ENCODE measurements around the gene CTNND1. TPM values are rescaled to one million over a fixed set of nuclear protein-coding genes. Genes with fewer than 3 reads are reported as not detected.

Gene CTNND1
- total and polyA plus RNA-seq, 10 of the 15 experiments (the other 5 are each of a cell fraction or from before 2014, with no cell fraction given) = 4.7 to 70.0 (median 30.0) TPM

- WGBS (ENCODE audit: insufficient coverage, insufficient replicate concordance, low lambda C conversion rate, missing lambda C conversion rate) = 50% methylated on average over 8 of the region's 8 CpGs
- H3K9ac ChIP-seq (ENCODE audit: control insufficient read depth, insufficient read depth, low read length) = no peak overlapping the region
- H4K20me1 ChIP-seq (ENCODE audit: control insufficient read depth, insufficient read depth) = no peaks in the 10 kb centered on the region
- H3K4me3 ChIP-seq = no peak overlapping the region; the same call in 1 of the 2 replicates
- peaks cover 50% of the 10 kb centered on the region for H3K79me2 ChIP-seq (ENCODE audit: control insufficient read depth, insufficient read depth, low read length)
- FAIRE-seq (no peak), DNase-seq (ENCODE audit: low read depth, low spot score) (no peak), ATAC-seq (no peak)
- H3K4me2 ChIP-seq (ENCODE audit: control insufficient read depth, insufficient read depth) = peak overlapping the region; percentile 58
- RAD21 ChIA-PET (ENCODE audit: unreplicated experiment) = interaction anchor here (3.4 kb wide), 1 partner anchor 30 kb away, joined by 26 read pairs; the partner anchor contains the start of gene CTNND1
- intact Hi-C loops (cut with micrococcal nuclease; ENCODE audit: unreplicated experiment) (loop anchor here (2.0 kb wide), 2 partner anchors 31 to 127 kb away; no protein-coding TSS in a partner anchor), in situ Hi-C loops (cut with MboI) (no loop called here)
- POLR2A ChIA-PET = interaction anchor here (0.8 to 2.9 kb wide), 3 partner anchors 32 to 52 kb away, joined by 3 to 12 read pairs (median 6); partner anchors contain the start of genes CTNND1 and SELENOH
- no TSS peak for BruUV-seq (replicated peaks)
- CTCF ChIA-PET = interaction anchor here (0.7 to 1.9 kb wide), 8 partner anchors 8 to 300 kb away, joined by 3 to 8 read pairs (median 3); partner anchors contain the start of gene CTNND1
- no peaks in the 10 kb centered on the region for H3K9me3 ChIP-seq (replicated peaks; ENCODE audit: control insufficient read depth, insufficient read depth, low read length)
- H3K27me3 ChIP-seq (replicated peaks in 1 of 2; ENCODE audit: control insufficient read depth in 2 of 2, insufficient read depth in 2 of 2, low read length in 1 of 2) = no peaks in the 10 kb centered on the region
- peak overlapping the region; percentile 52 for H3K27ac ChIP-seq (ENCODE audit: control insufficient read depth, insufficient read depth)
- SMC1A ChIA-PET (ENCODE audit: uncharacterized antibody, unreplicated experiment) = interaction anchor here (0.7 to 13.0 kb wide), 4 partner anchors 9 to 42 kb away, joined by 3 to 197 read pairs (median 6); partner anchors contain the start of genes BTBD18 and CTNND1
- TF ChIP-seq ATF7 (IDR thresholded peaks at IDR 0.05; ENCODE audit: low read depth) = no peak
- no peak for TF ChIP-seq PAX8 (IDR thresholded peaks at IDR 0.05)
- no peak for TF ChIP-seq MEF2A (IDR thresholded peaks at IDR 0.05; ENCODE audit: insufficient read depth, low read depth, low read length)
- TF ChIP-seq CHD4 (IDR thresholded peaks at IDR 0.05) = no peak
- no peak for TF ChIP-seq ZZZ3 (IDR thresholded peaks at IDR 0.05; ENCODE audit: control insufficient read depth, insufficient read length, low read depth)
- no peak for TF ChIP-seq FOS (IDR thresholded peaks at IDR 0.05; ENCODE audit: borderline replicate concordance, extremely low read depth, insufficient read length)
- TF ChIP-seq HDAC6 (IDR thresholded peaks at IDR 0.05; ENCODE audit: unreplicated experiment) = no peak
- TF ChIP-seq ESRRA (IDR thresholded peaks at IDR 0.05; ENCODE audit: low read length) = no peak
- TF ChIP-seq ZBTB40 (IDR thresholded peaks at IDR 0.05; ENCODE audit: borderline replicate concordance) = no peak
- no peak for TF ChIP-seq EZH2 (IDR thresholded peaks at IDR 0.05; ENCODE audit: borderline replicate concordance, control insufficient read depth, low read depth, low read length)
- no peak for TF ChIP-seq ZBTB4 (CRISPR knock-in tag; IDR thresholded peaks at IDR 0.05)
- H3K4me1 ChIP-seq (ENCODE audit: control insufficient read depth, insufficient read depth, low read length) = peaks cover 33% of the 10 kb centered on the region
- H3K36me3 ChIP-seq (ENCODE audit: control insufficient read depth in 2 of 2, insufficient read depth in 2 of 2, low read length in 1 of 2) = peaks cover 10 to 12% of the 10 kb centered on the region in 2 experiments; a peak in 3 of 4 replicates
- no peak overlapping the region for H2AFZ ChIP-seq (ENCODE audit: control insufficient read depth, low read depth, low read length)
Measured at GRCh38 chr11:57793351-57794115, 31.9 kb downstream of the CTNND1 start.

Data from GM12878 (cell line).